Kidney (tissue), 14 donors: ENCODE measurements around the gene PHEX. TPM values are rescaled to one million over a fixed set of nuclear protein-coding genes. Genes with fewer than 3 reads are reported as not detected.
A peak's percentile ranks its signal among the peaks of the same experiment; 100 is the strongest.

ENCODE experiments used
- DNase-seq, 5 donors: peaks; one replicate each; pipeline ENCODE4 v3.0.0-alpha.2; 2013 to 2020
- FAIRE-seq: peaks from 2 replicates; lab custom pipeline; 2012; peaks lifted over from hg19 to GRCh38; lab: Jason Lieb, UNC
- H3K27ac ChIP-seq, 2 donors: one replicate each; pipeline ENCODE4 v1.7.0; 2013; ENCODE audit warnings: low read depth in 2 of 2, low read length in 2 of 2, inconsistent platforms in 1 of 2
- H3K27me3 ChIP-seq: one replicate; pipeline ENCODE4 v1.7.1; 2013; ENCODE audit warnings: low read length, inconsistent platforms; ENCODE audit not compliant: control insufficient read depth, insufficient read depth
- H3K36me3 ChIP-seq, 3 donors: one replicate each; pipeline versions ENCODE4 v1.7.0 to v1.7.1; 2013; ENCODE audit warnings: low read length in 3 of 3, control low read depth in 1 of 3, inconsistent platforms in 1 of 3; ENCODE audit not compliant: insufficient read depth in 3 of 3, control insufficient read depth in 2 of 3
- H3K4me1 ChIP-seq, 3 donors: one replicate each; pipeline versions ENCODE4 v1.7.0 to v1.7.1; 2013; ENCODE audit warnings: low read length in 3 of 3, inconsistent platforms in 1 of 3, low read depth in 1 of 3; ENCODE audit not compliant: control insufficient read depth in 2 of 3, insufficient read depth in 2 of 3
- H3K4me3 ChIP-seq, 3 donors: one replicate each; pipeline versions ENCODE4 v1.7.0 to v1.8.1; 2013; ENCODE audit warnings: low read length in 3 of 3, control low read depth in 1 of 3, inconsistent platforms in 1 of 3
- H3K9ac ChIP-seq, 3 donors: one replicate each; pipeline versions ENCODE4 v1.7.0 to v1.7.1; 2013; ENCODE audit warnings: low read length in 3 of 3, control low read depth in 1 of 3, inconsistent platforms in 1 of 3
- H3K9me3 ChIP-seq, 3 donors: one replicate each; pipeline versions ENCODE4 v1.7.0 to v1.7.1; 2013; ENCODE audit warnings: low read length in 3 of 3, control low read depth in 1 of 3, inconsistent platforms in 1 of 3; ENCODE audit not compliant: control insufficient read depth in 2 of 3, insufficient read depth in 1 of 3
- intact Hi-C: fragments of 100-400 bp; cut with DNase I; formaldehyde crosslinking; loops from one replicate; pipeline ENCODE4 v1.11.1; 2022
- polyA plus RNA-seq: library from polyadenylated mRNA; stranded (reverse); fragments of 350-450 nt; fragmentation: Illumina TruSeq; extraction: RNeasy Lipid Tissue Mini Kit (QIAGEN cat#74804); gene quantifications from one replicate; pipeline ENCODE4 v1.2.3, GENCODE V29; 2014; ENCODE audit warnings: low read depth, low replicate concordance; ENCODE audit not compliant: insufficient read depth
- total RNA-seq: library from RNA; stranded (reverse); fragmentation: NEBNext Ultra II Directional; extraction: Animal tissue kit (Norgen Biotek cat#: 25700); gene quantifications from one replicate; pipeline ENCODE4 v1.2.1, GENCODE V29; 2021
- TF ChIP-seq, protein P1 (sequence below): IDR thresholded peaks from 3 replicates; pipeline ENCODE4 v1.5.1; 2012; ENCODE audit warnings: mild to moderate bottlenecking, moderate library complexity, borderline replicate concordance; ENCODE audit not compliant: insufficient read depth; ENCODE audit errors: extremely low read depth
- donor health status: control.
- donor health status: control.
- donor health status: control.
- donor health status: control.
- donor health status: control.
- donor health status: DM: yes; HTN: yes; CAD: no.
- donor health status: Normal renal cell carcinoma (clear cell type).

Gene PHEX
- total and polyA plus RNA-seq, 2 donors from 2014 or later = 0.19 to 0.25 TPM

DNA sequence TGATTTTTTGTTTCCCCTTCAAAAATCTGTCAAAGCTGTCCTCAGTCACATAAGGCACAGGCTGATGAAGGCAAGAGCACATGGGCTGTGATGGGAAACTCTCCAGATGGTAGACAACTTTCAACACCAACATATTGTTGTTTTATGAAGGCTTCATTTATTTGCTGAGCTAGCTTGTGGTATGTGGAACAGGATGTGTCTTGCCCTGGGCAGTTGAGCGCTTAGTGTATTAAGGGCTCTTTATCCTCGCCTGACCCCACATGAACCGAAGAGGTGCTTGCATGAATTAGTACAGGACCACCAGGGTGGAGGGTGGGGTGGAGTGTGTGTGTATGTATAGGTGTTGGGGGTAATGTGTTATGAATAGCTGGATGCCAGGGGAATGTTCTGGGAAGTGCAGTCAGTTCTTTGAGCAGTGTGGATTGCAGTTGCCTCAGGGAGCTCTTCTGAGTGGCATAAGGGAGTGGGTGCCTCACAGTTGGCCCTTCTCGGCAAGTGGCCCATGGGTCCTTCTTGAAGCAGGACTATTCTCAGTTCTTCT is 103.1 kb downstream of the PHEX start:
- Histone ChIP-seq H3K9ac (no peak overlapping the region), H3K4me1 (no peaks in the 10 kb centered on the region), H3K4me3 (no peak overlapping the region), H3K27me3 (no peaks in the 10 kb centered on the region), H3K9me3 (no peaks in the 10 kb centered on the region), H3K27ac (peak overlapping the region in 1 of 2 donors; percentile 57), H3K36me3 (no peaks in the 10 kb centered on the region)
- FAIRE-seq = no peak
- intact Hi-C loops = no loop called here
- no peak for DNase-seq
- TF ChIP-seq, protein P1, sequence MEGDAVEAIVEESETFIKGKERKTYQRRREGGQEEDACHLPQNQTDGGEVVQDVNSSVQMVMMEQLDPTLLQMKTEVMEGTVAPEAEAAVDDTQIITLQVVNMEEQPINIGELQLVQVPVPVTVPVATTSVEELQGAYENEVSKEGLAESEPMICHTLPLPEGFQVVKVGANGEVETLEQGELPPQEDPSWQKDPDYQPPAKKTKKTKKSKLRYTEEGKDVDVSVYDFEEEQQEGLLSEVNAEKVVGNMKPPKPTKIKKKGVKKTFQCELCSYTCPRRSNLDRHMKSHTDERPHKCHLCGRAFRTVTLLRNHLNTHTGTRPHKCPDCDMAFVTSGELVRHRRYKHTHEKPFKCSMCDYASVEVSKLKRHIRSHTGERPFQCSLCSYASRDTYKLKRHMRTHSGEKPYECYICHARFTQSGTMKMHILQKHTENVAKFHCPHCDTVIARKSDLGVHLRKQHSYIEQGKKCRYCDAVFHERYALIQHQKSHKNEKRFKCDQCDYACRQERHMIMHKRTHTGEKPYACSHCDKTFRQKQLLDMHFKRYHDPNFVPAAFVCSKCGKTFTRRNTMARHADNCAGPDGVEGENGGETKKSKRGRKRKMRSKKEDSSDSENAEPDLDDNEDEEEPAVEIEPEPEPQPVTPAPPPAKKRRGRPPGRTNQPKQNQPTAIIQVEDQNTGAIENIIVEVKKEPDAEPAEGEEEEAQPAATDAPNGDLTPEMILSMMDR = no peak

DNA sequence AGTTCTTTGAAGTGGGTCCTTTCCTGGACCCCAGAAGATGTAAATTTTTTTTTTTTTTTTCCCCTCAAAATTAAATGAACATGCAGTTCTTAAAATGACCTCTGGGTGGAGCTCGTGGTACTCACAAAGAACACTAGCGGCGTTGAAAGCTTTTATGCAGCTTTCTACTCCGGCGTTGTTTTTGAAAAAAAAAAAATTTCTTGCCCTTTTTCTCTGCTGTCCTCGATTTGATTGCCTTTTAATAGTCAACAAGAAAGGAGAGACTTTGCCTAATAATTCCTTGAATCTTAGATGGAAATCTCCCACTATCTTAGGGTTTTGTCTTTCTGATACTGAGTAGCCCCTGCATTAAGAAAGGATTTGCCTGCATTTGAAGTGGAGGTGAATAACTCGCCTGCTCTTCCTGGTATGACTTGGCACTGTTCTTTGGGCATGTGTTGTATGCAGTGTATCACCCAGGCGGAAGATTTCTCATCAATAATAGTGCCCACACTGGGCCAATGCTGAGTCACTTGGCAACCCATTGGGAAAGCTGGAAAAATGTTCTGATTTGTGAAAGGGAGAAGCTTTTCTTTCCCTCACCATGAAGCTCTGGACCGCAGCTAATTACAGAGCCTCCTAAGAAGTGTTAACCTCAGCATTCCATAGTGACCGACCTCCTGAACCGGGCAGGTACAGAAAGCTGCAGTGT is 104.0 kb downstream of the PHEX start:
- Histone ChIP-seq H3K9ac (no peak overlapping the region), H3K27ac (peak overlapping the region in 1 of 2 donors; percentile 28), H3K9me3 (no peaks in the 10 kb centered on the region), H3K4me1 (no peaks in the 10 kb centered on the region), H3K36me3 (no peaks in the 10 kb centered on the region), H3K4me3 (no peak overlapping the region), H3K27me3 (no peaks in the 10 kb centered on the region)
- peak in 3 of 5 donors; percentile 10 to 69 (median 64) for DNase-seq
- TF ChIP-seq, protein P1 = peak; percentile 52
- FAIRE-seq = peak; percentile 32
- intact Hi-C loops = no loop called here

DNA sequence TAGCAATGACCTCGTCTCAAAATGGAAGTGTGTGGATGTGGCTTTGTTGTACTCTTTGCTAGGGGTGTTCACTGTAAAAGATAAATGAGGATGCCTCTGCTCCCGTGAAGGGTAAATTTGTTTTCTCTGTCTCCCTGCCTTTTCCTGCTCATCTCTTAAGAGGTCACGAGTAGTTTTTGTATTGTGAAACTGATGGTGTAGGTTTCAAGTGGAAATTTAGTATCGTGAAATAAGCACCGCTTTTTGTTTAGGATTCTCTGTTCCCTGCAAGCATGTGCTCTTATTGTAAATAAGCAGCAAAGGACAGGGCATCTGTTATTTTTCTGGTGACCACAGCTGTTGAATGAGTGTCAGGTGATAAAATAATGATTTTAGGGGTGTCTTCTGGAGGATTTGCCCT is 104.6 kb downstream of the PHEX start:
- TF ChIP-seq, protein P1 = no peak
- Histone ChIP-seq H3K4me3 (no peak overlapping the region), H3K9ac (no peak overlapping the region), H3K36me3 (no peaks in the 10 kb centered on the region), H3K27ac (no peak overlapping the region), H3K4me1 (no peaks in the 10 kb centered on the region), H3K9me3 (no peaks in the 10 kb centered on the region), H3K27me3 (no peaks in the 10 kb centered on the region)
- FAIRE-seq (no peak), DNase-seq (no peak)
- intact Hi-C loops = no loop called here
